Keratinocyte (primary cell): ENCODE measurements around the gene NAP1L1. TPM values are rescaled to one million over a fixed set of nuclear protein-coding genes. Genes with fewer than 3 reads are reported as not detected.

ENCODE experiments used
- DNase-seq: peaks from one replicate; pipeline ENCODE4 v3.0.0-alpha.2; 2011; ENCODE audit warnings: low read depth, missing footprints, low spot score
- FAIRE-seq: peaks from 2 replicates; lab custom pipeline; 2011; peaks lifted over from hg19 to GRCh38; lab: Jason Lieb, UNC
- H2AFZ ChIP-seq: 2 replicates; pipeline ENCODE4 v1.6.0; 2012; ENCODE audit warnings: low read length, control low read depth, inconsistent platforms; ENCODE audit not compliant: control insufficient read depth
- H3K27ac ChIP-seq: 2 replicates; pipeline ENCODE4 v1.5.1; 2011; ENCODE audit warnings: low read length; ENCODE audit not compliant: control insufficient read depth, insufficient read depth
- H3K27me3 ChIP-seq: 3 replicates; pipeline ENCODE4 v1.6.0; 2011; ENCODE audit warnings: low read length; ENCODE audit not compliant: control insufficient read depth, insufficient read depth; ENCODE audit errors: extremely low read depth
- H3K36me3 ChIP-seq, 2 experiments: 2 replicates in 1 of 2; 3 replicates in 1 of 2; pipeline ENCODE4 v1.5.1; 2011; ENCODE audit warnings: low read length in 2 of 2, mild to moderate bottlenecking in 1 of 2; ENCODE audit not compliant: control insufficient read depth in 2 of 2, insufficient read depth in 2 of 2; ENCODE audit errors: extremely low read depth in 1 of 2
- H3K4me1 ChIP-seq: 3 replicates; pipeline ENCODE4 v1.5.1; 2011; ENCODE audit warnings: low read length; ENCODE audit not compliant: control insufficient read depth, insufficient read depth; ENCODE audit errors: extremely low read depth
- H3K4me2 ChIP-seq: 3 replicates; pipeline ENCODE4 v1.6.0; 2011; ENCODE audit warnings: low read depth, low read length; ENCODE audit not compliant: control insufficient read depth, insufficient read depth; ENCODE audit errors: extremely low read depth
- H3K4me3 ChIP-seq, 3 experiments: fragments of 200-600 bp in 1 of 3; sonication (generic) in 1 of 3; 2 replicates in 2 of 3; 3 replicates in 1 of 3; pipeline ENCODE4 v1.5.1; 2011 to 2016; ENCODE audit warnings: low read length in 3 of 3, mild to moderate bottlenecking in 3 of 3, control low read depth in 2 of 3, inconsistent platforms in 1 of 3, low read depth in 1 of 3, mixed read lengths in 1 of 3, mixed run types in 1 of 3, moderate library complexity in 1 of 3; ENCODE audit not compliant: control insufficient read depth in 2 of 3, insufficient read depth in 2 of 3; ENCODE audit errors: extremely low read depth in 1 of 3
- H3K79me2 ChIP-seq: 2 replicates; pipeline ENCODE4 v1.6.0; 2012; ENCODE audit warnings: low read length; ENCODE audit not compliant: control insufficient read depth, insufficient read depth
- H3K9ac ChIP-seq: 3 replicates; pipeline ENCODE4 v1.6.0; 2011; ENCODE audit warnings: low read length; ENCODE audit not compliant: control insufficient read depth, insufficient read depth; ENCODE audit errors: extremely low read depth
- H3K9me1 ChIP-seq: 3 replicates; pipeline ENCODE4 v1.6.0; 2011; ENCODE audit warnings: low read length; ENCODE audit not compliant: control insufficient read depth, insufficient read depth; ENCODE audit errors: extremely low read depth
- H3K9me3 ChIP-seq: 2 replicates; pipeline ENCODE4 v1.5.1; 2012; ENCODE audit warnings: low read depth, low read length; ENCODE audit not compliant: control insufficient read depth
- H4K20me1 ChIP-seq: 3 replicates; pipeline ENCODE4 v1.6.0; 2011; ENCODE audit warnings: low read length; ENCODE audit not compliant: control insufficient read depth, insufficient read depth; ENCODE audit errors: extremely low read depth
- EZH2 ChIP-seq: IDR thresholded peaks from one replicate; pipeline ENCODE4 v1.6.1; 2012; ENCODE audit warnings: inconsistent platforms, mild to moderate bottlenecking, low read length, moderate library complexity
- dilution Hi-C: fragments of 300-500 bp; cut with MboI; formaldehyde crosslinking; loops from one replicate; pipeline ENCODE4 v1.7.0; 2020; ENCODE audit warnings: low sequenced_read_pairs; ENCODE audit not compliant: extremely low pct_ligation_motif_present
- polyA plus RNA-seq, 5 experiments: library from polyadenylated mRNA; depleted of rRNA in 3 of 5; stranded (reverse) in 3 of 5; stranded (forward) in 1 of 5; unstranded in 1 of 5; fragments of >200 nt; gene quantifications; 1 replicate in 1 of 5; 2 replicates in 3 of 5; 3 replicates in 1 of 5; pipeline versions ENCODE4 v1.2.1 to v1.2.3, GENCODE V29; 2011 to 2012; ENCODE audit warnings: missing spikeins in 2 of 5, low read depth in 1 of 5, low replicate concordance in 1 of 5
- TF ChIP-seq, protein P1 (sequence below), 3 experiments: IDR thresholded peaks in 1 of 3; conservative IDR thresholded peaks in 1 of 3; optimal IDR thresholded peaks in 1 of 3; 2 replicates in 2 of 3; 3 replicates in 1 of 3; pipeline versions ENCODE3 to v1.5.1; 2011; ENCODE audit warnings: low read length in 3 of 3, mild to moderate bottlenecking in 3 of 3, moderate library complexity in 2 of 3, control low read depth in 1 of 3, inconsistent platforms in 1 of 3; ENCODE audit not compliant: insufficient read depth in 2 of 3; ENCODE audit errors: extremely low read depth in 1 of 3

Gene NAP1L1
- polyA plus RNA-seq, 1 donor (not counting 4 experiments of a cell fraction or from before 2014, with no cell fraction given) = 384 TPM

- no peaks in the 10 kb centered on the region for H3K36me3 ChIP-seq
- no peak overlapping the region for H3K4me3 ChIP-seq
- H3K9ac ChIP-seq = no peak overlapping the region
- H3K79me2 ChIP-seq = no peaks in the 10 kb centered on the region
- dilution Hi-C loops = no loop called here
- FAIRE-seq (no peak), DNase-seq (no peak)
- no peak overlapping the region for H3K27ac ChIP-seq
- no peaks in the 10 kb centered on the region for H4K20me1 ChIP-seq
- no peak overlapping the region for H2AFZ ChIP-seq
- TF ChIP-seq, protein P1, sequence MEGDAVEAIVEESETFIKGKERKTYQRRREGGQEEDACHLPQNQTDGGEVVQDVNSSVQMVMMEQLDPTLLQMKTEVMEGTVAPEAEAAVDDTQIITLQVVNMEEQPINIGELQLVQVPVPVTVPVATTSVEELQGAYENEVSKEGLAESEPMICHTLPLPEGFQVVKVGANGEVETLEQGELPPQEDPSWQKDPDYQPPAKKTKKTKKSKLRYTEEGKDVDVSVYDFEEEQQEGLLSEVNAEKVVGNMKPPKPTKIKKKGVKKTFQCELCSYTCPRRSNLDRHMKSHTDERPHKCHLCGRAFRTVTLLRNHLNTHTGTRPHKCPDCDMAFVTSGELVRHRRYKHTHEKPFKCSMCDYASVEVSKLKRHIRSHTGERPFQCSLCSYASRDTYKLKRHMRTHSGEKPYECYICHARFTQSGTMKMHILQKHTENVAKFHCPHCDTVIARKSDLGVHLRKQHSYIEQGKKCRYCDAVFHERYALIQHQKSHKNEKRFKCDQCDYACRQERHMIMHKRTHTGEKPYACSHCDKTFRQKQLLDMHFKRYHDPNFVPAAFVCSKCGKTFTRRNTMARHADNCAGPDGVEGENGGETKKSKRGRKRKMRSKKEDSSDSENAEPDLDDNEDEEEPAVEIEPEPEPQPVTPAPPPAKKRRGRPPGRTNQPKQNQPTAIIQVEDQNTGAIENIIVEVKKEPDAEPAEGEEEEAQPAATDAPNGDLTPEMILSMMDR (optimal IDR thresholded peaks at IDR 0.05 in 1 of 3, IDR thresholded peaks at IDR 0.05 in 1 of 3, conservative IDR thresholded peaks at IDR 0.05 in 1 of 3; ENCODE audit: extremely low read depth in 1 of 3, insufficient read depth in 2 of 3, low read length in 3 of 3) = no peak
- no peak for TF ChIP-seq EZH2
- peaks cover 17% of the 10 kb centered on the region for H3K4me1 ChIP-seq
- no peaks in the 10 kb centered on the region for H3K27me3 ChIP-seq
- H3K9me1 ChIP-seq = no peaks in the 10 kb centered on the region
- H3K9me3 ChIP-seq = no peaks in the 10 kb centered on the region
- H3K4me2 ChIP-seq = no peak overlapping the region
Observed at GRCh38 chr12:76117067-76117691, 32.7 kb upstream of the NAP1L1 start.

DNA sequence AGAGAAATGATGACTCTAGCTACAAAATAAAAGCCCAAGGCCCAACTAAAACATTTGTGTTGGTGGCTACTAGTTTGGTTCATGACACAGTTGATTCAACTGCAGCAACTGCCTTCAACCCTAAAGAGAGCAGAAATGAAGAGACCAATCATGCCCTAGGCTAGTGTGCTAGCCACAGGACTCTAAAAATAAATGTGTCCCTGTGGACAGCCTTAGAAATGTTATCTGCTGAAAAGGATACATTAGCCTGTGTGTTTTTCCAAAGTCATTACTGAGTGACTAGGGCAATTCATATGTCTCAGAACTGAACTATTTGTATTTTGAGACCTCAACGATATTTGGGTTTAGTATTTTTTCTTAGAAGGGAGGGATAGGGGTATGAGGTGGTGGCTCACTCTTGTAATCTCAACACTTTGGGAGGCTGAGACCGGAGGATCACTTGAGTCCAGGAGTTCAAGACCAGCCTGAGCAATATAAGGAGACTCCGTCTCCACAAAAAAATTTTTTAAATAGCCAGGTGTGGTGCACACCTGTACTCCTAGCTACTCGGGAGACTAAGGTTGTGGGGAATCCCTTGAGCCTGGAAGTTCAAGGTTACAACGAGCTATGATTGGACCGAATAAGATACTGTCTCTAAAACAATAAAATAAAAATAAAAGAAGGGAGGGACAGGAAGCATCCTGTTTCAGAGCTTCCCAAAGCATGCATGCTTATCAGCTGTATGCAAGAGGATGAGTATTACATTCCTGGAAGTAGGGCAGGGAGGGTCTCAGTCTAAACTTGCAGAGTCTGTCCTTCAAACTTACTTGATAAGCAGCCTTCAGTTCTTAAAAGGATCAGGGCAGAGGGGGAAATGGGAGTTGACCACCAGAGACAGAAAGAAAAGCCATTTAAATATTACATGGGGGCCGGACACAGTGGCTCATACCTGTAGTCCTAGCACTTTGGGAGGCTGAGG, 29.6 kb upstream of the NAP1L1 start:
- Histone ChIP-seq H3K9ac (no peak overlapping the region), H3K4me1 (peaks cover 17% of the 10 kb centered on the region), H3K79me2 (no peaks in the 10 kb centered on the region), H3K36me3 (no peaks in the 10 kb centered on the region), H3K9me1 (no peaks in the 10 kb centered on the region), H3K9me3 (no peaks in the 10 kb centered on the region), H3K27me3 (no peaks in the 10 kb centered on the region), H2AFZ (peak overlapping the region; percentile 65), H3K4me2 (peak overlapping the region; percentile 65), H3K27ac (no peak overlapping the region), H4K20me1 (no peaks in the 10 kb centered on the region), H3K4me3 (peak overlapping the region in 1 of 3 experiments; percentile 14)
- dilution Hi-C loops = no loop called here
- FAIRE-seq = peak; percentile 75
- TF ChIP-seq, protein P1 (optimal IDR thresholded peaks at IDR 0.05 in 1 of 3, IDR thresholded peaks at IDR 0.05 in 1 of 3, conservative IDR thresholded peaks at IDR 0.05 in 1 of 3; ENCODE audit: extremely low read depth in 1 of 3, insufficient read depth in 2 of 3, low read length in 3 of 3) = no peak
- TF ChIP-seq EZH2 = no peak
- DNase-seq = peak; percentile 11
